Uterus (tissue), 4 donors: ENCODE measurements around the gene HEPACAM2. TPM values are rescaled to one million over a fixed set of nuclear protein-coding genes. Genes with fewer than 3 reads are reported as not detected.
A peak's percentile ranks its signal among the peaks of the same experiment; 100 is the strongest.

Source experiments
- DNase-seq, 2 donors: peaks; one replicate each; pipeline ENCODE4 v3.0.0-alpha.2; 2019 to 2020
- H3K27ac ChIP-seq, 2 donors: fragments of 200-600 bp; sonication (generic); 1 replicate in 1 of 2; 2 replicates in 1 of 2; pipeline ENCODE4 v1.5.1; 2016 to 2018
- H3K27me3 ChIP-seq, 2 donors: fragments of 200-600 bp; sonication (generic); one replicate each; pipeline ENCODE4 v1.5.1; 2018 to 2019; ENCODE audit warnings: control low read depth in 1 of 2
- H3K36me3 ChIP-seq, 2 donors: fragments of 200-600 bp; sonication (generic); one replicate each; pipeline ENCODE4 v1.5.1; 2019; ENCODE audit warnings: control low read depth in 1 of 2
- H3K4me1 ChIP-seq, 2 donors: fragments of 200-600 bp; sonication (generic); one replicate each; pipeline ENCODE4 v1.5.1; 2018 to 2019; ENCODE audit warnings: control low read depth in 1 of 2
- H3K4me3 ChIP-seq, 2 donors: fragments of 200-600 bp; sonication (generic); 1 replicate in 1 of 2; 2 replicates in 1 of 2; pipeline ENCODE4 v1.5.1; 2018 to 2019; ENCODE audit warnings: mild to moderate bottlenecking in 1 of 2
- H3K9me3 ChIP-seq, 2 donors: fragments of 200-600 bp; sonication (generic); one replicate each; pipeline ENCODE4 v1.5.1; 2019; ENCODE audit warnings: control low read depth in 1 of 2
- POLR2A ChIP-seq, 2 donors: fragments of 450-650 bp; IDR thresholded peaks; one replicate each; pipeline ENCODE4 v1.6.1; 2016; ENCODE audit warnings: antibody characterized with exemption in 2 of 2, mild to moderate bottlenecking in 1 of 2, moderate library complexity in 1 of 2
- intact Hi-C: fragments of 100-400 bp; cut with DNase I; formaldehyde crosslinking; loops from one replicate; pipeline ENCODE4 v1.15.1; 2023; ENCODE audit warnings: low total_unique reads
- total RNA-seq, 4 donors: library from RNA; depleted of rRNA in 3 of 4; stranded (reverse); fragments of >200 nt in 3 of 4; gene quantifications; one replicate each; pipeline versions ENCODE4 v1.1.0 to v1.2.4, GENCODE V29; 2014 to 2023
- TF ChIP-seq, protein P1 (sequence below), 4 experiments: fragments of 200-600 bp in 2 of 4; fragments of 450-650 bp in 2 of 4; sonication (generic) in 2 of 4; IDR thresholded peaks; one replicate each; pipeline ENCODE4 v1.5.1; 2016 to 2019; ENCODE audit warnings: antibody characterized with exemption in 4 of 4, mild to moderate bottlenecking in 2 of 4, moderate library complexity in 1 of 4
- donor health status: DM: yes; HTN: yes; CAD: no.

Gene HEPACAM2
- total RNA-seq, 4 donors from 2014 or later = 0.14 TPM; not detected in 3

DNA sequence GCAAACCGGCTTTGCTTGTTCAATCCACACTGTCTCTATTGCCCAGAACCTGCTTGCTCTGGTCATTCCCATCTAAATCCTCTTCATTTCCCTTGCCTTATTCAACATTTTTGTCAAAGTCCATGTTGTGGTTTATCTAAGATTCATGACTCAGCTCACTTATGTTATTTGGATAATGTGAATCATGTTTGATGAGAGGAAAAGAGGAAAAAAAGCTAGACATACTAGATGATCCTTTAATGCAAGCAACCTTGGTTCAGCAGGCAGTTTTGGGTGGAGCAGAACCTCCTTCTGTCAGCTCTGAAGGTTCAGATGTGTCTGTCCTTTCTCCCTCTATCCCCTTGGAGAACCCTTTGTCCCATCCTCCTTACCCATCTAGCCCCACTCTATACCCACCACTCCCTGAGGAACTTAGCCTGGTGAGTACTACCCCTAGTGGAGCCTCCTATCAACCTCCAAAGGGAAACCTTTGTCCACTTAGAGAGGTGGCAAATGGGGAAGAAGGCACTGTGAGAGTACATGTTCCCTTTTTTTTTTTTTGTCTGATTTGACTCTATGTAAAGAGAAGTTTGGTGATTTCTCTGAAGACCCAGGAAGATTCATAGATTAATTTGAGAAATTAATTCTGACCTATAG, 76.0 kb downstream of the HEPACAM2 start:
- no peaks in the 10 kb centered on the region for H3K9me3 ChIP-seq
- intact Hi-C loops = no loop called here
- no peaks in the 10 kb centered on the region for H3K27me3 ChIP-seq
- no peak for TF ChIP-seq POLR2A (IDR thresholded peaks at IDR 0.05)
- TF ChIP-seq, protein P1, sequence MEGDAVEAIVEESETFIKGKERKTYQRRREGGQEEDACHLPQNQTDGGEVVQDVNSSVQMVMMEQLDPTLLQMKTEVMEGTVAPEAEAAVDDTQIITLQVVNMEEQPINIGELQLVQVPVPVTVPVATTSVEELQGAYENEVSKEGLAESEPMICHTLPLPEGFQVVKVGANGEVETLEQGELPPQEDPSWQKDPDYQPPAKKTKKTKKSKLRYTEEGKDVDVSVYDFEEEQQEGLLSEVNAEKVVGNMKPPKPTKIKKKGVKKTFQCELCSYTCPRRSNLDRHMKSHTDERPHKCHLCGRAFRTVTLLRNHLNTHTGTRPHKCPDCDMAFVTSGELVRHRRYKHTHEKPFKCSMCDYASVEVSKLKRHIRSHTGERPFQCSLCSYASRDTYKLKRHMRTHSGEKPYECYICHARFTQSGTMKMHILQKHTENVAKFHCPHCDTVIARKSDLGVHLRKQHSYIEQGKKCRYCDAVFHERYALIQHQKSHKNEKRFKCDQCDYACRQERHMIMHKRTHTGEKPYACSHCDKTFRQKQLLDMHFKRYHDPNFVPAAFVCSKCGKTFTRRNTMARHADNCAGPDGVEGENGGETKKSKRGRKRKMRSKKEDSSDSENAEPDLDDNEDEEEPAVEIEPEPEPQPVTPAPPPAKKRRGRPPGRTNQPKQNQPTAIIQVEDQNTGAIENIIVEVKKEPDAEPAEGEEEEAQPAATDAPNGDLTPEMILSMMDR (IDR thresholded peaks at IDR 0.05) = no peak
- DNase-seq = no peak
- no peak overlapping the region for H3K4me3 ChIP-seq
- H3K36me3 ChIP-seq = no peaks in the 10 kb centered on the region
- no peaks in the 10 kb centered on the region for H3K4me1 ChIP-seq
- H3K27ac ChIP-seq = no peak overlapping the region

DNA sequence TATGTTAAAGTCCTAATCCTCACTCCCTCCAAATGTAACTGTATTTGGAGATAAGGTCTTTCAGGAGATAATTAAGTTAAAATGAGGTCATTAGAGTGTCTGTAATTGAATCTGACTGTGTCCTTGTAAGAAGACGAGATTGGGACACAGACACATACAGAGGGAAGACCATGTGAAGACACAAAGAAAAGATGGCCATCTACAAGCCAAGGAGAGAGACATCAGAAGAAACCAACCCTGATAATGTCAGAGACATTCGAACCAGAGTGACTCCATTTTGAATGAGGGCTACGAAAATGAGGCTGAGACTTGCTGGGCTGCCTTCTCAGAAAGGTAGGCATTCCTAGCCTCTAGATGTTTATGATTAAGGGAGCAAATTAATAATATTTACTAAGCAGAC, 77.5 kb downstream of the HEPACAM2 start:
- H3K27ac ChIP-seq = peak overlapping the region; percentile 23 to 63
- no peaks in the 10 kb centered on the region for H3K4me1 ChIP-seq
- no peaks in the 10 kb centered on the region for H3K9me3 ChIP-seq
- intact Hi-C loops = no loop called here
- no peak for DNase-seq
- no peaks in the 10 kb centered on the region for H3K36me3 ChIP-seq
- H3K27me3 ChIP-seq = no peaks in the 10 kb centered on the region
- H3K4me3 ChIP-seq = no peak overlapping the region
- TF ChIP-seq POLR2A (IDR thresholded peaks at IDR 0.05) = no peak
- TF ChIP-seq, protein P1 (IDR thresholded peaks at IDR 0.05) = no peak

DNA sequence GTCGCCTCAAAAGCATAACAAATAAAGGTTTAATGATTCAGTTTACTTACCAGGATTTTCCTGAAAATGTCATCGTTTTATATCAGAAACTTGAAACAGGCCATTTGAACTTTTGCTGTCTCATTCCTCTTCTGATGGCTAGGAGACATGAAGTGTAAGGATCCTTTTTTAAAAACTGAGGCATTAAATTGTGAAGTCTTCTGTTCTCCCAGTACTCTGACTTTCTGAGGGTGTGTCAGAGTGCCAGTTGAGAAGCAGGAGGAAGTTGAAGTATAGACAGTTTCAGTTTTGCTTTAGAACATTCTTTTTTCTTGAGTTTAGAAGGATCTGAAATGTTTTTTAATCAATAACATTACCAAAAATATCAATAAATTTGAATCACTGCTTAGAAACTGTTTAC, 78.1 kb downstream of the HEPACAM2 start, which contains the start of gene SAMD9L:
Gene SAMD9L (minus strand): TSS at position 242 of the 400 bp plus-strand sequence. CDS start 12,414 bp downstream, outside the sequence.
- H3K27ac ChIP-seq = peak within 1 kb of the TSS; percentile 23 to 63

DNA sequence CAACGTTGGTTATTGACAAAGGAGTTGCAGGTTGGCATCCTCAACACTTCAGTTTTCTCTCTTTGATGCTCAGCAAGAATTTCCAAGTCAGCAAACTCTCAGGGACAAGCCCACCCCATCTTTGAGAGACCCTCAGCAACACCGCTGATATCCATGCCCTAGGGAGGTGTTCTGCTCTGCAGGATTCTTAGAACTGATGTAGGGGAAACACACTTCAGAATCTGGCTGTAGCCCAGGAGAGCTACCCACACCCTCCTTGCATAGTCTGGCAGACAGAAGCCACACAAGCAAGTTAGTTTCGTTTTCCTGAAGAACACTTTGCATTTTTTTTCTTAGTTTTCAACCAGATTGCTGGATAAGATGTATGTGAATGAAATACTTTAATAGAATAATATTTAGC, 78.9 kb downstream of the HEPACAM2 start:
- TF ChIP-seq, protein P1 (IDR thresholded peaks at IDR 0.05) = no peak
- no peak for TF ChIP-seq POLR2A (IDR thresholded peaks at IDR 0.05)
- Histone ChIP-seq H3K27ac (peak overlapping the region; percentile 23 to 63), H3K9me3 (no peaks in the 10 kb centered on the region), H3K36me3 (no peaks in the 10 kb centered on the region), H3K4me3 (peak overlapping the region; percentile 38 to 44), H3K27me3 (no peaks in the 10 kb centered on the region), H3K4me1 (no peaks in the 10 kb centered on the region)
- DNase-seq = peak in 1 of 2 donors; percentile 16
- intact Hi-C loops = no loop called here

More for the DNA sequence above, 78.1 kb downstream of the HEPACAM2 start, which contains the start of gene SAMD9L:
- Histone ChIP-seq H3K27me3 (no peaks in the 10 kb centered on the region), H3K36me3 (no peaks in the 10 kb centered on the region), H3K9me3 (no peaks in the 10 kb centered on the region), H3K4me1 (no peaks in the 10 kb centered on the region), H3K4me3 (peak within 1 kb of the TSS; percentile 38 to 44)
- no peak for DNase-seq
- intact Hi-C loops = no loop called here
- no peak for TF ChIP-seq POLR2A (IDR thresholded peaks at IDR 0.05)
- TF ChIP-seq, protein P1 (IDR thresholded peaks at IDR 0.05) = no peak

DNA sequence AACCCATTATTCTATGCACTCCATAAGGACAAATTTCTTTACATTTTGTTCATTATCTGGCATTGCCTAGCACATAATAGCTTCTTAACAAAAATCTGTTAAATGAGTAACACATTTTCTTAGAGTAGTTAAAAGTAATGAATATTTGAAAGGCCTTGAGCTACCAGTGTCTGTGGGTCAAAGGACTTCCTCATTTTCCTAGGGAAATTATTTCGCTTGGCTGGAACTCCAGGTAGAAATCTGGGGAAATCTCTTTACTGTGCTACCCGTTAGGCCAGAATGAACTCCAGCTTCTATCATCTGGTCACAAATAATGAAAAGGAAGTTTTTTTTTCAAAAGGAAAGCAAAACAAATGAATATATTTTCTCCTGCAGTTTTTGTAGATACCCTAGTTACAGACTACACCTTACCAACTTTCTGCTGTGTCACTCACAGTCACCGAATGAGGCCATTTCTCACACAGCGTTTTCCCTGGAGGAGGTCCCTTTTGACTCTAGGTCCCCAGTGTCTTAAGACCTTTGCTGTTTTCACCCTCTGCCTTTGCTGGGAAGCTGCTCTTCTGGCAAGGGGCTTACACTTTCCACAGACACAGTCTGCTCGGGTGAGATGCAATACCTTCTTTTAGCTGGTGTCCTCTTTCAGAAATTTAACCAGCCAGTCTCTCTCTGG, 79.7 kb downstream of the HEPACAM2 start:
- Histone ChIP-seq H3K4me3 (peak overlapping the region; percentile 38 to 44), H3K4me1 (no peaks in the 10 kb centered on the region), H3K9me3 (no peaks in the 10 kb centered on the region), H3K27ac (peak overlapping the region; percentile 23 to 63), H3K36me3 (no peaks in the 10 kb centered on the region), H3K27me3 (no peaks in the 10 kb centered on the region)
- TF ChIP-seq POLR2A (IDR thresholded peaks at IDR 0.05) = no peak
- TF ChIP-seq, protein P1 (IDR thresholded peaks at IDR 0.05) = no peak
- no peak for DNase-seq
- intact Hi-C loops = no loop called here
